ENCODE results near the gene MPL. TPM values are rescaled to one million over a fixed set of nuclear protein-coding genes. Genes with fewer than 3 reads are reported as not detected.

Gene MPL
- total and polyA plus RNA-seq, 2 of the 13 experiments (the other 11 are each of a cell fraction or from before 2014, with no cell fraction given), result not detected

DNA sequence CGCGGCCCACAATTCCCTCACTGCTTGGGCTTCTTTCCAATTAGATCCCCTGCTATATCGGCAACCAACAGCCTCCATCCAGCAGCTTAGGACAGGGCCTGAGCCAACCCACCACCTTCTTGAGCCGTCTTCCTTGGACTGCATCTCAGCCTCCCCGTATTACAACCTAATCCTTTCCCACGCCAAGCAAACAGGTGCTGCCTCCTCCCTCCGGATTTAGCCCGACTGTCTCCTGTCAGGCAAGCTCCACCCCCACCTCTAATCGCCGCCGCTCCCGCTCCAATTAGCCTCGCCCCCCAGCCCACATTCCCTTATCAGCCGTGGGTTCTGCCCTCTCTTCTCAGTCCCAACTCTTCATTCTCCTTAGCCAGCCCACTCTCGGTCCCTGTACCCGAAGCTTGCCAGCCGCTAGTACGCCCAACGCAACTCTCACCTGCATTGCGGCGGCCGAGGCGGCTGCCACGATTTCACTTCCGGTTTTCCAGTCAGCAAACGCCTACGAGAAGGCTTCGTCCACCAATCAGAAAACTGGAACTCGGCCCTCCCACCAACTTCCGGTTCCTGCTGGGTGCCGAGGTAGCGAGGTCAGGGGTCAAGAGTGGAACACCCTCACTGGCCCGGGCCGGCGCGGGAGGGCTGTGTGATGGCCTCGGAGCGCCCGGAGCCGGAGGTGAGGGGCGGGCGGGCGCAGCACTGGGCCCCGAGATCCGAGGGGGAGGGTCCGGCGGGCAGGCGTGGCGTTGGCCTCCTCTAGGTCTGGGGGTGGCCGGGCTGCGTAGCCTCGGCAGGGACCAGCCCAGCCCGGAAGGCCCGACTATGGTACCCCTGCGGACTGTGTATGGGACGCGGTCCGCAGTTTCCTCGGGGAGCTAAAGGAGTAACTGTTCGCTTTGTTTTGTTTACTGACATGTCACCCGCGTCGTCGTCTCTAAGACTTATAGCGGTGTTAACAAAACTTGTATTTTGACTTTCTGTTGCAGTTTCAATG lies 52.0 kb downstream of the MPL start, which contains the start of the genes MED8 and SZT2 (continued):
- TF ChIP-seq, protein P1, sequence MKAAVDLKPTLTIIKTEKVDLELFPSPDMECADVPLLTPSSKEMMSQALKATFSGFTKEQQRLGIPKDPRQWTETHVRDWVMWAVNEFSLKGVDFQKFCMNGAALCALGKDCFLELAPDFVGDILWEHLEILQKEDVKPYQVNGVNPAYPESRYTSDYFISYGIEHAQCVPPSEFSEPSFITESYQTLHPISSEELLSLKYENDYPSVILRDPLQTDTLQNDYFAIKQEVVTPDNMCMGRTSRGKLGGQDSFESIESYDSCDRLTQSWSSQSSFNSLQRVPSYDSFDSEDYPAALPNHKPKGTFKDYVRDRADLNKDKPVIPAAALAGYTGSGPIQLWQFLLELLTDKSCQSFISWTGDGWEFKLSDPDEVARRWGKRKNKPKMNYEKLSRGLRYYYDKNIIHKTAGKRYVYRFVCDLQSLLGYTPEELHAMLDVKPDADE (CRISPR knock-in tag; IDR thresholded peaks at IDR 0.05), result no peak
- TF ChIP-seq RARG (CRISPR knock-in tag; IDR thresholded peaks at IDR 0.05; ENCODE audit: low read depth) (no peak), ATF7-NPFF (CRISPR knock-in tag; IDR thresholded peaks at IDR 0.05; ENCODE audit: low read depth) (no peak), HCFC1 (IDR thresholded peaks at IDR 0.05; ENCODE audit: low read depth, low read length) (peak; percentile 33; the same call in 1 of the 2 replicates), ZNF768 (CRISPR knock-in tag; IDR thresholded peaks at IDR 0.05) (peak; percentile 57; the same call in 1 of the 2 replicates), SMARCC2 (IDR thresholded peaks at IDR 0.05) (no peak), CTCF (CRISPR knock-in tag; IDR thresholded peaks at IDR 0.05) (peak; percentile 5; the same call in 1 of the 2 replicates), ZBTB1 (CRISPR knock-in tag; IDR thresholded peaks at IDR 0.05; ENCODE audit: borderline replicate concordance) (no peak), SUZ12 (IDR thresholded peaks at IDR 0.05; ENCODE audit: low read depth, low read length) (no peak), KAT8 (CRISPR knock-in tag; IDR thresholded peaks at IDR 0.05) (peak; percentile 98), BORCS8-MEF2B (CRISPR knock-in tag; IDR thresholded peaks at IDR 0.05) (peak; percentile 84), U2AF2 (IDR thresholded peaks at IDR 0.05; ENCODE audit: low read depth, low read length) (no peak), ZBTB21 (CRISPR knock-in tag; IDR thresholded peaks at IDR 0.05) (no peak), CBX1 (IDR thresholded peaks at IDR 0.05; ENCODE audit: low read depth) (peak; percentile 20), NAIF1 (CRISPR knock-in tag; IDR thresholded peaks at IDR 0.05; ENCODE audit: borderline replicate concordance) (0 out of 2 replicates have a peak, but pooled peaks have one; percentile 49), ZNF75D (CRISPR knock-in tag; IDR thresholded peaks at IDR 0.05; ENCODE audit: borderline replicate concordance) (no peak), ZNF468 (CRISPR knock-in tag; IDR thresholded peaks at IDR 0.05) (no peak)
- TF ChIP-seq, protein P2, sequence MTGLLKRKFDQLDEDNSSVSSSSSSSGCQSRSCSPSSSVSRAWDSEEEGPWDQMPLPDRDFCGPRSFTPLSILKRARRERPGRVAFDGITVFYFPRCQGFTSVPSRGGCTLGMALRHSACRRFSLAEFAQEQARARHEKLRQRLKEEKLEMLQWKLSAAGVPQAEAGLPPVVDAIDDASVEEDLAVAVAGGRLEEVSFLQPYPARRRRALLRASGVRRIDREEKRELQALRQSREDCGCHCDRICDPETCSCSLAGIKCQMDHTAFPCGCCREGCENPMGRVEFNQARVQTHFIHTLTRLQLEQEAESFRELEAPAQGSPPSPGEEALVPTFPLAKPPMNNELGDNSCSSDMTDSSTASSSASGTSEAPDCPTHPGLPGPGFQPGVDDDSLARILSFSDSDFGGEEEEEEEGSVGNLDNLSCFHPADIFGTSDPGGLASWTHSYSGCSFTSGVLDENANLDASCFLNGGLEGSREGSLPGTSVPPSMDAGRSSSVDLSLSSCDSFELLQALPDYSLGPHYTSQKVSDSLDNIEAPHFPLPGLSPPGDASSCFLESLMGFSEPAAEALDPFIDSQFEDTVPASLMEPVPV (CRISPR knock-in tag; IDR thresholded peaks at IDR 0.05), result peak; percentile 93
- TF ChIP-seq, protein P3, sequence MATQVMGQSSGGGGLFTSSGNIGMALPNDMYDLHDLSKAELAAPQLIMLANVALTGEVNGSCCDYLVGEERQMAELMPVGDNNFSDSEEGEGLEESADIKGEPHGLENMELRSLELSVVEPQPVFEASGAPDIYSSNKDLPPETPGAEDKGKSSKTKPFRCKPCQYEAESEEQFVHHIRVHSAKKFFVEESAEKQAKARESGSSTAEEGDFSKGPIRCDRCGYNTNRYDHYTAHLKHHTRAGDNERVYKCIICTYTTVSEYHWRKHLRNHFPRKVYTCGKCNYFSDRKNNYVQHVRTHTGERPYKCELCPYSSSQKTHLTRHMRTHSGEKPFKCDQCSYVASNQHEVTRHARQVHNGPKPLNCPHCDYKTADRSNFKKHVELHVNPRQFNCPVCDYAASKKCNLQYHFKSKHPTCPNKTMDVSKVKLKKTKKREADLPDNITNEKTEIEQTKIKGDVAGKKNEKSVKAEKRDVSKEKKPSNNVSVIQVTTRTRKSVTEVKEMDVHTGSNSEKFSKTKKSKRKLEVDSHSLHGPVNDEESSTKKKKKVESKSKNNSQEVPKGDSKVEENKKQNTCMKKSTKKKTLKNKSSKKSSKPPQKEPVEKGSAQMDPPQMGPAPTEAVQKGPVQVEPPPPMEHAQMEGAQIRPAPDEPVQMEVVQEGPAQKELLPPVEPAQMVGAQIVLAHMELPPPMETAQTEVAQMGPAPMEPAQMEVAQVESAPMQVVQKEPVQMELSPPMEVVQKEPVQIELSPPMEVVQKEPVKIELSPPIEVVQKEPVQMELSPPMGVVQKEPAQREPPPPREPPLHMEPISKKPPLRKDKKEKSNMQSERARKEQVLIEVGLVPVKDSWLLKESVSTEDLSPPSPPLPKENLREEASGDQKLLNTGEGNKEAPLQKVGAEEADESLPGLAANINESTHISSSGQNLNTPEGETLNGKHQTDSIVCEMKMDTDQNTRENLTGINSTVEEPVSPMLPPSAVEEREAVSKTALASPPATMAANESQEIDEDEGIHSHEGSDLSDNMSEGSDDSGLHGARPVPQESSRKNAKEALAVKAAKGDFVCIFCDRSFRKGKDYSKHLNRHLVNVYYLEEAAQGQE (IDR thresholded peaks at IDR 0.05; ENCODE audit: borderline replicate concordance in 1 of 2, low read depth in 1 of 2, low read length in 2 of 2), result no peak; a peak in 1 of 4 replicates
- TF ChIP-seq, protein P4, sequence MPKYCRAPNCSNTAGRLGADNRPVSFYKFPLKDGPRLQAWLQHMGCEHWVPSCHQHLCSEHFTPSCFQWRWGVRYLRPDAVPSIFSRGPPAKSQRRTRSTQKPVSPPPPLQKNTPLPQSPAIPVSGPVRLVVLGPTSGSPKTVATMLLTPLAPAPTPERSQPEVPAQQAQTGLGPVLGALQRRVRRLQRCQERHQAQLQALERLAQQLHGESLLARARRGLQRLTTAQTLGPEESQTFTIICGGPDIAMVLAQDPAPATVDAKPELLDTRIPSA (CRISPR knock-in tag; IDR thresholded peaks at IDR 0.05; ENCODE audit: borderline replicate concordance), result no peak

Data from HepG2 (cell line).